GM10266 (cell line): ENCODE results near the gene BRIP1.

Source experiments
- DNase-seq: peaks from one replicate; pipeline ENCODE4 v3.0.0; 2012; ENCODE audit errors: extremely low spot score
- CTCF ChIP-seq: IDR thresholded peaks from 2 replicates; pipeline ENCODE4 v1.5.1; 2012; ENCODE audit warnings: mild to moderate bottlenecking, low read depth; ENCODE audit not compliant: control insufficient read depth, insufficient read depth; ENCODE audit errors: missing control alignments

The BRIP1 gene

GRCh38 chr17:61715348-61715747 lies 148.0 kb downstream of the BRIP1 start:
- TF ChIP-seq CTCF = no peak
- no peak for DNase-seq

DNA sequence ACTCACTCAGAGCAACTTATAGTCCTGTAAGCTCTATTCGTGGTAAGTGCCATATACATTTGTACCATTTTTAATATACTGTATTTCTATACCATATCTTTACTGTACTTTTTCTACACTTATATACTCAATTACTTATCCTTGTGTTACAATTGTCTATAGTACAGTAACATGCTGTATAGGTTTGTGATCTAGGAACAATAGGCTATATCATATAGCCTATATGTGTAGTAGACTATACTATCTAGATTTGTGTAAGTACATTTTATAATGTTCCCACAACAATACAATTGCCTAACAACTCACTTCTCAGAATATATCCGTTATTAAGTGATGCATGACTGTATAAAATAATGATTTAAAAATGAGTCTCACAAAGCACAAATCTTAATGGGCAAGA lies 149.0 kb downstream of the BRIP1 start:
- DNase-seq = no peak
- TF ChIP-seq CTCF = no peak

- TF ChIP-seq CTCF = no peak
- DNase-seq = no peak
Observed at GRCh38 chr17:61713035-61713434, 150.3 kb downstream of the BRIP1 start.

- no peak for DNase-seq
- no peak for TF ChIP-seq CTCF
Observed at GRCh38 chr17:61710546-61710945, 152.8 kb downstream of the BRIP1 start.

- no peak for TF ChIP-seq CTCF
- no peak for DNase-seq
Observed at GRCh38 chr17:61709567-61709966, 153.8 kb downstream of the BRIP1 start.

DNA sequence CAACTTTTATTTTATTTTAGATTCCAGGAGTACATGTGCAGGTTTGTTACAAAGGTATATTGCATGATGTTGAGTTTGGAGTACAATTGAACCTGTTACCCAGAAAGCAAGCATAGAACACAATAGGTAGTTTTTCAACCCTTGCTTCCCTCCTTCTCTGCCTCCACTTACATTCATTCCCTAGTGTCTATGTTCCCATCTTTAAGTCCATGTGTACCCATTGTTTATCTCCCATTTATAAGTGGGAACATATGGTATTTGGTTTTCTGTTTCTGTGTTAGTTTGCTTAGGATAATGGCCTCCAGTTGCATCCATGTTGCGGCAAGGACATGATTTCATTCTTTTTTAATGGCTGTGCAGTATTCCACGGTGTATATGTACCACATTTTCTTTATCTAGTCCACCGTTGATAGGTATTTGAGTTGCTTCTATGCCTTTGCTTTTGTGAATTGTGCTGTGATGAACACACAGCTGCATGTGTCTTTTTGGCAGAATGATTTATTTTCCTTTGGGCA lies 158.3 kb downstream of the BRIP1 start:
- no peak for DNase-seq
- no peak for TF ChIP-seq CTCF

DNA sequence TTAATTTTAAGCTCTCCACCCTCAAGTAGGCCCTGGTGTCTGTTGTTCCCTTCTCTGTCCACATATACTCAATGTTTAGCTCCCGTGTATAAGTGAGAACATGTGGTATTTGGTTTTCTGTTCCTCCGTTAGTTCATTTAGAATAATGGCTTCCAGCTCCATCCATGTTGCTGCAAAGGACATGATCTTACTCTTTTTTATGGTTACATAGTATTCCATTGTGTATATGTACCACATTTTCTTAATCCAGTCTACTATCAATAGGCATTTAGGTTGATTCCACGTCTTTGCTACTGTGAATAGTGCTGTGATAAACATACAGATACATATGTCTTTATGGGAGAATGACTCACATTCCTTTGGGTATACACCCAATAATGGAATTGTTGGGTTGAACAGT lies 160.9 kb downstream of the BRIP1 start:
- no peak for DNase-seq
- no peak for TF ChIP-seq CTCF
